GM20000 (cell line): Measurements from ENCODE around the gene MFAP2.

Experiments
- DNase-seq: peaks from one replicate; pipeline ENCODE4 v3.0.0; 2012; ENCODE audit warnings: low spot score
- TF ChIP-seq, protein P1 (sequence below): IDR thresholded peaks from 2 replicates; pipeline ENCODE4 v1.5.1; 2012; ENCODE audit warnings: mild to moderate bottlenecking, control low read depth; ENCODE audit errors: extremely low read depth, missing control alignments

MFAP2 gene, protein sequence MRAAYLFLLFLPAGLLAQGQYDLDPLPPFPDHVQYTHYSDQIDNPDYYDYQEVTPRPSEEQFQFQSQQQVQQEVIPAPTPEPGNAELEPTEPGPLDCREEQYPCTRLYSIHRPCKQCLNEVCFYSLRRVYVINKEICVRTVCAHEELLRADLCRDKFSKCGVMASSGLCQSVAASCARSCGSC

DNA sequence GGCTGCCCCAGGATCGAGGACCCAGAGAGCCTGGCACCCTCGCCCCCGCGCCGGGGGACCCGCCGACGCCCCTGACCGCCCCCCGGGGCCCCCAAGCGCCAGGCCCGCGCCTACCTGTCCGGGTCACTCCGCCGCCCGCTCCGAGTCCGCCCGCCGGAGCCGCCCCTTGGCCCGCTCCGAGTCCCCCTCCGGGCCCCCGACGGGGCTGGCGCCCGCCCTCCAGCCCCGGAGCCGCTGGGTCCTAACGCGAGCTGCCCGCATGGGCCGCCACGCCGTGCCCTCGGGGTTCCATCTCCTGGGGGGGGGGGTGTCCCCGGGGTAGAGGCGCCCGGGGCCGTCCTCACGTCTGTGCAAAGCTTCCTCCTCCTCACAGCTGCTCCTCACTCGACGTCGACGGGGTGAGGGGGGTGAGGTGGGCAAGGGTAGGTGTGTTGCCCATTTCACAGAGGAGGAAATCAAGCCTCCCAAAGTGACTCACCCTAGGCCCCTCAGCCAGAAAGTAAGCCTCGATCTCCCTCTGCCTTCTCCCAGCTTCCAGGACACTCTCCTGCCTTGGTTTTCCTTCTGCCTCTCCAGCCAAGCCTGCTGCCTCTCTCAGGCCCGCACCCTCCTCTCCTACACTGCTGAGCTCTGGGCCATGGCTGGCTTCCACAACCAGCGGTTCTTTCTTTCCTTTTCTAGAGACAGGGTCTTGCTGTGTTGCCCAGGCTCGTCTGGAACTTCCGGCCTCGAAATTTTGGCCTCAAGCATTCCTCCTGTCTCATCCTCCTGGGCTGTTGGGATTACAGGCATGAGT, at the start of gene MFAP2:
Gene MFAP2, minus strand, starts transcription at position 148 of the 796 bp plus-strand sequence. CDS start 2,347 bp downstream, outside the sequence.
- TF ChIP-seq, protein P1, sequence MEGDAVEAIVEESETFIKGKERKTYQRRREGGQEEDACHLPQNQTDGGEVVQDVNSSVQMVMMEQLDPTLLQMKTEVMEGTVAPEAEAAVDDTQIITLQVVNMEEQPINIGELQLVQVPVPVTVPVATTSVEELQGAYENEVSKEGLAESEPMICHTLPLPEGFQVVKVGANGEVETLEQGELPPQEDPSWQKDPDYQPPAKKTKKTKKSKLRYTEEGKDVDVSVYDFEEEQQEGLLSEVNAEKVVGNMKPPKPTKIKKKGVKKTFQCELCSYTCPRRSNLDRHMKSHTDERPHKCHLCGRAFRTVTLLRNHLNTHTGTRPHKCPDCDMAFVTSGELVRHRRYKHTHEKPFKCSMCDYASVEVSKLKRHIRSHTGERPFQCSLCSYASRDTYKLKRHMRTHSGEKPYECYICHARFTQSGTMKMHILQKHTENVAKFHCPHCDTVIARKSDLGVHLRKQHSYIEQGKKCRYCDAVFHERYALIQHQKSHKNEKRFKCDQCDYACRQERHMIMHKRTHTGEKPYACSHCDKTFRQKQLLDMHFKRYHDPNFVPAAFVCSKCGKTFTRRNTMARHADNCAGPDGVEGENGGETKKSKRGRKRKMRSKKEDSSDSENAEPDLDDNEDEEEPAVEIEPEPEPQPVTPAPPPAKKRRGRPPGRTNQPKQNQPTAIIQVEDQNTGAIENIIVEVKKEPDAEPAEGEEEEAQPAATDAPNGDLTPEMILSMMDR, result no peak
- no peak for DNase-seq

DNA sequence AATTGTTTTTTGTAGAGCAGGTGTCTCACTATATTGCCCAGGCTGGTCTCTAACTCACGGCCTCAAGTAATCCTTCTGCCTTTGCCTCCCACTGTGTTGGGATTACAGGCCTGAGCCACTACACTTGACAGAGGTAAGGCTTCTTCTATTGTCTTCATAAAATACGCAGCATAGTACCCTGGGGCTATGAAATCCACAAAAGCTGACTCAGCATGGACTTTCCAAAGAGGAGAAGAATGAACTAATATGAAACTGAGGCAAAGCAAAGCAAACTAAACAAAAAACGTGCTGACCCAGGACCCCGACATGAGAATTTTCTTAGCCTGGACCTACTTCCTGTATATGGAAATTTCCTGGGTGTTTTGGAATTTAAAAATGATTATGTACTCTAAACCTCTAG, 49.8 kb upstream of the MFAP2 start:
- DNase-seq, result no peak
- TF ChIP-seq, protein P1, result no peak

DNA sequence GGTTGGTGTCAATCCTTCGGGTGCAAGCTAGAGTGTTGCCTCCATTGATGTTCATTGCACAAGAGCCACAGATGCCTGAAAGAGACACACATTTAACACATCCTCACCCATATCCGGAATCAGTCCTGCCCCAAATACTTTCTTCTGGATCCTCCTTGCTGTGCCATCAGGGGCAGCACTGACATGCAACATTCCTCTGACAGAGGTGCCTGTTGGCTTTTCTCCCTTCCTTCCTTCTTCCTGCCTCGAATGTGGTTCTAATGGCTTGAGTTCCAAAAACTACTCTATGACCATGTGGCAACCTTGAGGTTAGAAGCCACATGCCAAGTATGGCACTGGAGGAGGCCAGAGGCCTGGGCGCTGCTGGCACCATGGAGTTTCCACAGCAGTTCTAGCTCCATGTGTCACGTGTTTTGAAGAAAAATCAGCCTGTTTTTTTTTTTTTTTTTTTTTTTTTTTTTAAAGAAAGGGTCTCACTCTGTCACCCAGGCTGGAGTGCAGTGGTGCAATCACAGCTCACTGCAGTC, 48.3 kb upstream of the MFAP2 start:
- DNase-seq, result no peak

DNA sequence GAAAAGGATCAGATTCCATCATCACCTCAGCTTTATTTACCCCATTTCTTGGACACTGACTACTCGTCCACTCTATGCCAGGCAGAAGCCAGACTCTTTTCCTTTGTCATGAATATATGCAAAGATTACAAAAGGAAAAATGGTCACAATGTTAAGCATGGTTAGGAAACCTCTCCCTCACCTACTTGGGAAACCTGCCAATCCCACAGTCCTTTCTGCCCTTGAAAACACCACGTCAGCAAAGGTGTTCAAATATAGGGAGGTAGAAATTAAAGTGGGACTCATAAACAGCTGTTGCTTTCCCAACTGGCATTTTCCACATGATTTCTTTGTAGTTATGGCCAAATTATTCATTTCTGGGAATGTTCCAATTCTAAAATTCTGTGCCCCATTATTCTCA, 47.5 kb upstream of the MFAP2 start:
- no peak for DNase-seq
- TF ChIP-seq, protein P1, result no peak

More for the DNA sequence above, 48.3 kb upstream of the MFAP2 start:
- TF ChIP-seq, protein P1, result no peak

DNA sequence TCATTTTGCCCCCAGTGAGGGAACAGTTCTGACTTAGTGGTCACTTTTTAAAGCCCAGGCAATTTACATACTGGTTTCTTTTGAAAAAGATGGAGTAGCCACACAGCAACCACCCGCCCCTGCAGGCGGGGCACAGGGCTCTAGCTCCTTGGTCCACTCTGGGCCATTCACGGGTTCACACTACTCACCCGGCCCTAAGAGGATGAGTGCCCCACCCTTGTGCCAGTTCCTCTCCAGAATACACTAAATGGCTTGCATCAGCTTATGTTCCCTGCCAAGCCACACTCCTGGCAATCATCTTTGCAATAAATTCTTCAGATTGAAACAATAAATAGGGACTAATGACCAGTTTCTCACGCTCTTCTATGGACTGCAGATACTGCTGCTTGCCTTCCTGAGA, 47.0 kb upstream of the MFAP2 start:
- TF ChIP-seq, protein P1, result no peak
- DNase-seq, result no peak

DNA sequence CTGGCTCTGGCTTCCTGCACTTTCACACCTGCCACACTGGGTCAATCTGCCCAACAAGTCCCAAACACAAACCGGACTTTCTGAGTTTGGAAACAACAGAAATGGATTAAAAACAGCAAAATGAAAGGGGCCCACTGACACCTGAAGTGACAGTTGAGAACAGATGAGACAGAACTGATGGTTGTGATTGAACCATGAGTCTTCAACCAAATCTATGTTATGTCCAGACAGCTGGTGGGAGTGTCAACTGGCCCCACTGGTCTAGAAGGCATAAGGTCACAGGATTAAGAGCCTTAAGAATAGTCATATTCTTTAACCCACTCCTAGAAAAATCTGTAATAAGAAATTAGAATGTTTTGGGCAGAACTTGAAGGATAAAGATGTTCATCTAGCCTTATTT, 44.3 kb upstream of the MFAP2 start:
- TF ChIP-seq, protein P1, result no peak
- DNase-seq, result no peak

DNA sequence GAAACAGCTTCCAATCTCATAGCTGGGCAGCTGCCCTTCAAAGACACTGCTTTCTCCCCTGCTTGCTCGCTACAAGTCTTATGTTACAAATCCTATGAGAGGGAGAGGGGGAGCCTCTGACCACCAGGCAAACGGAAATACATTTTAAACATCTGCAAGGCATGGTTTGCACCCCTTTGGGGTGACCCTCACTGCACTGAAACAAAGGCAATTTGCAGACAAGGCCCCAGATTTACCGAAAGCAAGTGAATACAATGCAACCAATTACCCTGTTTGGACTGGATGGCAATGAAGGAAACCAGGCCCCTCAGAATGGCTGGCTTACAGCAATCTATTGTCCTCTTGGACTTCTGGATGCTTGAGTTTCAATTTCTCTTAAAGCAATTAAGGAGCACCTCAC, 43.2 kb upstream of the MFAP2 start:
- DNase-seq, result no peak
- TF ChIP-seq, protein P1, result no peak
